ENCODE measurements around the gene CDCA7L.

The CDCA7L gene

GRCh38 chr7:21962677-21963076 lies 17.0 kb upstream of the CDCA7L start:
- no peak for DNase-seq (ENCODE audit: extremely low spot score)
- ChIA-PET POLR2A (interaction anchor here (0.6 kb wide), 1 partner anchor 17 kb away, joined by 3 read pairs; the partner anchor contains the start of gene CDCA7L), CTCF (no interaction called here)
- TF ChIP-seq L3MBTL2 (conservative IDR thresholded peaks at IDR 0.05) (no peak), HDGF (IDR thresholded peaks at IDR 0.05; ENCODE audit: borderline replicate concordance) (no peak), FOXK2 (IDR thresholded peaks at IDR 0.05) (no peak), ELF4 (IDR thresholded peaks at IDR 0.05) (no peak), ARNT (IDR thresholded peaks at IDR 0.05) (no peak), FOXM1 (IDR thresholded peaks at IDR 0.05; ENCODE audit: borderline replicate concordance) (no peak), NFRKB (IDR thresholded peaks at IDR 0.05) (no peak), ZNF384 (IDR thresholded peaks at IDR 0.05) (no peak), SUZ12 (IDR thresholded peaks at IDR 0.05) (no peak), PKNOX1 (IDR thresholded peaks at IDR 0.05) (no peak), CTBP1 (IDR thresholded peaks at IDR 0.05; ENCODE audit: borderline replicate concordance) (no peak), SP1 (IDR thresholded peaks at IDR 0.05) (no peak), LEF1 (IDR thresholded peaks at IDR 0.05; ENCODE audit: borderline replicate concordance) (no peak), TARDBP (IDR thresholded peaks at IDR 0.05) (no peak), FOXA1 (IDR thresholded peaks at IDR 0.05) (no peak), BHLHE40 (IDR thresholded peaks at IDR 0.05; ENCODE audit: borderline replicate concordance) (no peak)

- DNase-seq (ENCODE audit: extremely low spot score) = no peak
- POLR2A ChIA-PET = no interaction called here
- CTCF ChIA-PET = no interaction called here
- TF ChIP-seq HDGF (IDR thresholded peaks at IDR 0.05; ENCODE audit: borderline replicate concordance) (no peak), SUZ12 (IDR thresholded peaks at IDR 0.05) (no peak)
These were observed 15.2 kb upstream of the CDCA7L start for GRCh38 chr7:21960922-21961321.

DNA sequence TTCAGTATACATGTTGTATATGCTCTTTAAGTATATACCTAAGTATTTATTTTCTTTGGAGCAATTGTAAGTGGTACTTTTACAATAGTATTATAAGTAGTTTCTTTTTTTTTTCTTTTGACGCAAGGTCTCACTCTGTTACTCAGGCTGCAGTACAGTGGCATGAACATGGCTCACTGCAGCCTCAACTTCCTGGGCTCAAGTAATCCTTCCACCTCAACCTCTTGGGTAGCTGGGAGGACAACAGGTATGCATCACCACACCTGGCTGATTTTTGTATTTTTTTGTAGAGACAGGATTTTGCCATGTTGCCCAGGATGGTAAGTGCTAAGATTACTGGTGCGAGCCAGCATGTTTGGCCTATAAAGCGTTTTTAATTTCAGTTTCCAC lies 13.7 kb upstream of the CDCA7L start:
- POLR2A ChIA-PET = no interaction called here
- CTCF ChIA-PET = interaction anchor here (0.7 kb wide), 1 partner anchor 677 kb away, joined by 3 read pairs; no protein-coding TSS in a partner anchor
- no peak for DNase-seq (ENCODE audit: extremely low spot score)
- TF ChIP-seq NFRKB (IDR thresholded peaks at IDR 0.05) (no peak), SP1 (IDR thresholded peaks at IDR 0.05) (no peak), LEF1 (IDR thresholded peaks at IDR 0.05; ENCODE audit: borderline replicate concordance) (no peak), FOXA1 (IDR thresholded peaks at IDR 0.05) (no peak), FOXK2 (IDR thresholded peaks at IDR 0.05) (no peak)

- DNase-seq (ENCODE audit: extremely low spot score) = no peak
- TF ChIP-seq CTBP1 (IDR thresholded peaks at IDR 0.05; ENCODE audit: borderline replicate concordance) (no peak), FOXM1 (IDR thresholded peaks at IDR 0.05; ENCODE audit: borderline replicate concordance) (no peak), ELF4 (IDR thresholded peaks at IDR 0.05) (no peak), BHLHE40 (IDR thresholded peaks at IDR 0.05; ENCODE audit: borderline replicate concordance) (no peak), PKNOX1 (IDR thresholded peaks at IDR 0.05) (no peak), L3MBTL2 (conservative IDR thresholded peaks at IDR 0.05) (no peak), HDGF (IDR thresholded peaks at IDR 0.05; ENCODE audit: borderline replicate concordance) (no peak), SUZ12 (IDR thresholded peaks at IDR 0.05) (no peak), FOXK2 (IDR thresholded peaks at IDR 0.05) (no peak), SP1 (IDR thresholded peaks at IDR 0.05) (no peak), ARNT (IDR thresholded peaks at IDR 0.05) (no peak), FOXA1 (IDR thresholded peaks at IDR 0.05) (no peak), NFRKB (IDR thresholded peaks at IDR 0.05) (no peak), ZNF384 (IDR thresholded peaks at IDR 0.05) (no peak), LEF1 (IDR thresholded peaks at IDR 0.05; ENCODE audit: borderline replicate concordance) (no peak), TARDBP (IDR thresholded peaks at IDR 0.05) (no peak)
- ChIA-PET CTCF (interaction anchor here (1.3 kb wide), 1 partner anchor 10 kb away, joined by 3 read pairs; no protein-coding TSS in a partner anchor), POLR2A (no interaction called here)
These were observed 8.1 kb upstream of the CDCA7L start for GRCh38 chr7:21953781-21954180.

DNA sequence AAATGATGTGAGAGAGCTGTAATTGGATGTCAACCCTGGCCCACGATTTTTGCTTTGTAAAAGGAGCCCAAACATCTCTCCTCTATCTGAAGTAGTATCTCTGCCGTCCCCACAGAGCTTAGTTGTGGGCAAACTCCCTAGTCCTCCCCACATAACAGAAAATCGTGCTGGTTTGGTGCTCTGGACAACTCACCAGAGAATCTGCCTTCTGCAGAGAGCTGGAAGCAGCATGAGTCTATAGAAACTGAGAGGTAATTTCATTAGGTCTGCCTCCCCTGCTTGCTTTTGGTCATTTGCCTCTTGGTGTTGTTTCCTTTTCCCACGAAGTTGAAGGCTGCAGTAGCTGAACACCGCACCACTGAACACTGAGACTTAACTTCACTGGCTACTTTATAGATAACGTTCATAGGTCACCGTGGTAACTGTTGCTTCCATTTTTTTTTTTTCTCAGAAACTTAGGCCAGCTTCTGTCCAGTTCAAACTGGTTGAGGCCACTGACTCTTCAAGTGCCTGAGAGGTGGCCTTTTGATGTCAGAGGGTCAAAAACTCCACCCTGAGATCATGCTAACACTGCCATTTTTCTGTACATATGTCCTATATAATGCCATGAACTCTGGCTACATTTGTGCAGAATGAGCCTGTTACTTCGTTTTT lies 3.3 kb upstream of the CDCA7L start:
- TF ChIP-seq NFRKB (IDR thresholded peaks at IDR 0.05) (no peak), LEF1 (IDR thresholded peaks at IDR 0.05; ENCODE audit: borderline replicate concordance) (no peak), L3MBTL2 (conservative IDR thresholded peaks at IDR 0.05) (no peak), TARDBP (IDR thresholded peaks at IDR 0.05) (no peak), CTBP1 (IDR thresholded peaks at IDR 0.05; ENCODE audit: borderline replicate concordance) (no peak)
- no peak for DNase-seq (ENCODE audit: extremely low spot score)
- ChIA-PET CTCF (no interaction called here), POLR2A (no interaction called here)

GRCh38 chr7:21948364-21948763 lies 2.7 kb upstream of the CDCA7L start:
- POLR2A ChIA-PET = no interaction called here
- no peak for DNase-seq (ENCODE audit: extremely low spot score)
- TF ChIP-seq FOXA1 (IDR thresholded peaks at IDR 0.05) (no peak), ARNT (IDR thresholded peaks at IDR 0.05) (no peak), BHLHE40 (IDR thresholded peaks at IDR 0.05; ENCODE audit: borderline replicate concordance) (no peak), FOXM1 (IDR thresholded peaks at IDR 0.05; ENCODE audit: borderline replicate concordance) (no peak), TARDBP (IDR thresholded peaks at IDR 0.05) (no peak)
- CTCF ChIA-PET = no interaction called here

DNA sequence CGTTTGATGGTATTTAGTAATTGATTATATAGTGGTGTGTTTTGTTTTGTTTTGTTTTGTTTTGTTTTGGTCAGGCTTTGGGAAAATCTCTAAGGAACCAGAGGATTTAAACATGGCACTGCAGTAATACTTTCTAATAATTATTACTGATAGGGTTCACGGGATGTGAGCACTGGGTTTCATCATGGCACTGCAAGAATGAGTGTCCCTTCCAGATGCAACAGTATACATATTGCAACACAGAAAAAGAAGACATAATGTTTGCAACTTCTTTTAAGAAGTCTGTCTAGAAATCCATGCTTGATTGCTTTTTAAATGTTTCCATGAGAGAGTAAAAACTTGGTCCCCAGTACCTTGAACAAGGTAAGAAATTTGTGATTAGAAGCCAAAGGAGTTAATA lies 2.2 kb upstream of the CDCA7L start:
- TF ChIP-seq PKNOX1 (IDR thresholded peaks at IDR 0.05) (no peak), BHLHE40 (IDR thresholded peaks at IDR 0.05; ENCODE audit: borderline replicate concordance) (no peak), L3MBTL2 (conservative IDR thresholded peaks at IDR 0.05) (no peak), HDGF (IDR thresholded peaks at IDR 0.05; ENCODE audit: borderline replicate concordance) (no peak), SUZ12 (IDR thresholded peaks at IDR 0.05) (no peak), SP1 (IDR thresholded peaks at IDR 0.05) (no peak), TARDBP (IDR thresholded peaks at IDR 0.05) (no peak), ARNT (IDR thresholded peaks at IDR 0.05) (no peak), LEF1 (IDR thresholded peaks at IDR 0.05; ENCODE audit: borderline replicate concordance) (no peak), FOXA1 (IDR thresholded peaks at IDR 0.05) (no peak), NFRKB (IDR thresholded peaks at IDR 0.05) (no peak), FOXK2 (IDR thresholded peaks at IDR 0.05) (no peak), ELF4 (IDR thresholded peaks at IDR 0.05) (no peak)
- ChIA-PET POLR2A (no interaction called here), CTCF (no interaction called here)
- DNase-seq (ENCODE audit: extremely low spot score) = no peak

Measured in HEK293T (cell line).